ENCODE measurements around the gene GLIS2. TPM values are rescaled to one million over a fixed set of nuclear protein-coding genes. Genes with fewer than 3 reads are reported as not detected.
A peak's percentile ranks its signal among the peaks of the same experiment; 100 is the strongest.

GLIS2 gene
- total RNA-seq, 1 experiment from 2014 or later: 23.0 TPM

DNA sequence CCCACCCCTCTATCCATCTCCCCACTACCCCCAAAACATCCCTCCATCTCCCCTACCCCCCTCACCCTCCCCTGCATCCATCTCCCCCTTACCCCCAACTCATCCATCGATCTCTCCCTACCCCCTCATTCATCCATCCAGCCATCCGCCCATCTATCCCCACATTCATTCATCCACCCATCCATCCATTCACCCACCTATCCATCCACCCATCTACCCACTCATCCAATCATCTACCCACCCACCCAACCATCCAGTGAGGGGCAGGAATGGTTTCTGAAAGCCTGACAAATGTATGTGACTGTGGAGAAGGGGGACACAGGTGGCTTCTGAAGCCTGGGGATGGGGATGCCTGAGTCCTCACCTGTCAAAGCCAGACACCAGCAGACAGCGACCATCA is 44.0 kb downstream of the GLIS2 start:
- no peaks in the 10 kb centered on the region for H3K9me3 Mint-ChIP-seq
- ATAC-seq (no peak), DNase-seq (ENCODE audit: low spot score) (no peak)
- no peaks in the 10 kb centered on the region for H3K27me3 Mint-ChIP-seq (ENCODE audit: low read depth)
- peaks cover 2% of the 10 kb centered on the region; the same call in 1 of the 2 replicates for H3K36me3 Mint-ChIP-seq
- H3K4me1 Mint-ChIP-seq: no peaks in the 10 kb centered on the region
- CTCF ChIA-PET: interaction anchor here (0.7 to 5.6 kb wide), 28 partner anchors 9 to 393 kb away, joined by 3 to 322 read pairs (median 8); partner anchors contain the start of genes CORO7, PAM16 and VASN
- H3K27ac Mint-ChIP-seq: no peak overlapping the region
- no peak for TF ChIP-seq FOXP1 (CRISPR knock-in tag; IDR thresholded peaks at IDR 0.05; ENCODE audit: borderline replicate concordance)
- TF ChIP-seq GABPB1 (CRISPR knock-in tag; IDR thresholded peaks at IDR 0.05): no peak
- TF ChIP-seq ZNF263 (CRISPR knock-in tag; IDR thresholded peaks at IDR 0.05; ENCODE audit: low read depth): no peak
- TF ChIP-seq IRF2 (CRISPR knock-in tag; IDR thresholded peaks at IDR 0.05; ENCODE audit: borderline replicate concordance, low read depth): no peak
- TF ChIP-seq, protein P1, sequence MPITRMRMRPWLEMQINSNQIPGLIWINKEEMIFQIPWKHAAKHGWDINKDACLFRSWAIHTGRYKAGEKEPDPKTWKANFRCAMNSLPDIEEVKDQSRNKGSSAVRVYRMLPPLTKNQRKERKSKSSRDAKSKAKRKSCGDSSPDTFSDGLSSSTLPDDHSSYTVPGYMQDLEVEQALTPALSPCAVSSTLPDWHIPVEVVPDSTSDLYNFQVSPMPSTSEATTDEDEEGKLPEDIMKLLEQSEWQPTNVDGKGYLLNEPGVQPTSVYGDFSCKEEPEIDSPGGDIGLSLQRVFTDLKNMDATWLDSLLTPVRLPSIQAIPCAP (CRISPR knock-in tag; IDR thresholded peaks at IDR 0.05): no peak
- POLR2A ChIA-PET: interaction anchor here (0.8 kb wide), 1 partner anchor 34 kb away, joined by 3 read pairs; no protein-coding TSS in a partner anchor
- H3K4me3 Mint-ChIP-seq: no peak overlapping the region

DNA sequence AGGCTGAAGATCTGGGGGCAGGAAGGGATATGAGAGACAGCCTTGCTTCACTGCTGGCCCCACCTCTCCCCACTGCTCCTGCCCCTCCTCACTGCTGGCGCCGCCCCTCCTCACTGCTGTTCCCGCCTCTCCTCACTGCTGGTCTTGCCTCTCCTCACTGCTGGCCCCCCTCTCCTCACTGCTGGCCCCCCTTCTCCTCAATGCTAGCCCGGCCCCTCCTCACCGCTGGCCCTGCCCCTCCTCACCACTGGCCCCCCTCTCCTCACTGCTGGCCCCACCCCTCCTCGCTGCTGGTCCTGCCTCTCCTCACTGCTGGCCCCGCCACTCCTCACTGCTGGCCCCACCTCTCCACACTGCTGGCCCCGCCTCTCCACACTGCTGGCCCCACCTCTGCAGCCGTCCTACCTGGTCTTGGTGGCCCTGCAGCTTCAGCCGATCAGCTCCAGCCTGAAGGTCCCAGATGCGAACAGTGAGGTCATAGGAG is 44.7 kb downstream of the GLIS2 start:
- ChIA-PET CTCF (interaction anchor here (0.6 to 5.6 kb wide), 6 partner anchors 9 to 99 kb away, joined by 3 to 322 read pairs (median 16); partner anchors contain the start of genes CORO7, PAM16 and TFAP4), POLR2A (no interaction called here)
- H3K4me1 Mint-ChIP-seq: no peaks in the 10 kb centered on the region
- H3K4me3 Mint-ChIP-seq: no peak overlapping the region
- no peak overlapping the region for H3K27ac Mint-ChIP-seq
- peaks cover 2% of the 10 kb centered on the region; the same call in 1 of the 2 replicates for H3K36me3 Mint-ChIP-seq
- H3K27me3 Mint-ChIP-seq (ENCODE audit: low read depth): no peaks in the 10 kb centered on the region
- ATAC-seq: peak; percentile 62
- H3K9me3 Mint-ChIP-seq: no peaks in the 10 kb centered on the region
- no peak for DNase-seq (ENCODE audit: low spot score)
- TF ChIP-seq, protein P2, sequence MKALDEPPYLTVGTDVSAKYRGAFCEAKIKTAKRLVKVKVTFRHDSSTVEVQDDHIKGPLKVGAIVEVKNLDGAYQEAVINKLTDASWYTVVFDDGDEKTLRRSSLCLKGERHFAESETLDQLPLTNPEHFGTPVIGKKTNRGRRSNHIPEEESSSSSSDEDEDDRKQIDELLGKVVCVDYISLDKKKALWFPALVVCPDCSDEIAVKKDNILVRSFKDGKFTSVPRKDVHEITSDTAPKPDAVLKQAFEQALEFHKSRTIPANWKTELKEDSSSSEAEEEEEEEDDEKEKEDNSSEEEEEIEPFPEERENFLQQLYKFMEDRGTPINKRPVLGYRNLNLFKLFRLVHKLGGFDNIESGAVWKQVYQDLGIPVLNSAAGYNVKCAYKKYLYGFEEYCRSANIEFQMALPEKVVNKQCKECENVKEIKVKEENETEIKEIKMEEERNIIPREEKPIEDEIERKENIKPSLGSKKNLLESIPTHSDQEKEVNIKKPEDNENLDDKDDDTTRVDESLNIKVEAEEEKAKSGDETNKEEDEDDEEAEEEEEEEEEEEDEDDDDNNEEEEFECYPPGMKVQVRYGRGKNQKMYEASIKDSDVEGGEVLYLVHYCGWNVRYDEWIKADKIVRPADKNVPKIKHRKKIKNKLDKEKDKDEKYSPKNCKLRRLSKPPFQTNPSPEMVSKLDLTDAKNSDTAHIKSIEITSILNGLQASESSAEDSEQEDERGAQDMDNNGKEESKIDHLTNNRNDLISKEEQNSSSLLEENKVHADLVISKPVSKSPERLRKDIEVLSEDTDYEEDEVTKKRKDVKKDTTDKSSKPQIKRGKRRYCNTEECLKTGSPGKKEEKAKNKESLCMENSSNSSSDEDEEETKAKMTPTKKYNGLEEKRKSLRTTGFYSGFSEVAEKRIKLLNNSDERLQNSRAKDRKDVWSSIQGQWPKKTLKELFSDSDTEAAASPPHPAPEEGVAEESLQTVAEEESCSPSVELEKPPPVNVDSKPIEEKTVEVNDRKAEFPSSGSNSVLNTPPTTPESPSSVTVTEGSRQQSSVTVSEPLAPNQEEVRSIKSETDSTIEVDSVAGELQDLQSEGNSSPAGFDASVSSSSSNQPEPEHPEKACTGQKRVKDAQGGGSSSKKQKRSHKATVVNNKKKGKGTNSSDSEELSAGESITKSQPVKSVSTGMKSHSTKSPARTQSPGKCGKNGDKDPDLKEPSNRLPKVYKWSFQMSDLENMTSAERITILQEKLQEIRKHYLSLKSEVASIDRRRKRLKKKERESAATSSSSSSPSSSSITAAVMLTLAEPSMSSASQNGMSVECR (CRISPR knock-in tag; IDR thresholded peaks at IDR 0.05; ENCODE audit: borderline replicate concordance): no peak
- TF ChIP-seq, protein P3, sequence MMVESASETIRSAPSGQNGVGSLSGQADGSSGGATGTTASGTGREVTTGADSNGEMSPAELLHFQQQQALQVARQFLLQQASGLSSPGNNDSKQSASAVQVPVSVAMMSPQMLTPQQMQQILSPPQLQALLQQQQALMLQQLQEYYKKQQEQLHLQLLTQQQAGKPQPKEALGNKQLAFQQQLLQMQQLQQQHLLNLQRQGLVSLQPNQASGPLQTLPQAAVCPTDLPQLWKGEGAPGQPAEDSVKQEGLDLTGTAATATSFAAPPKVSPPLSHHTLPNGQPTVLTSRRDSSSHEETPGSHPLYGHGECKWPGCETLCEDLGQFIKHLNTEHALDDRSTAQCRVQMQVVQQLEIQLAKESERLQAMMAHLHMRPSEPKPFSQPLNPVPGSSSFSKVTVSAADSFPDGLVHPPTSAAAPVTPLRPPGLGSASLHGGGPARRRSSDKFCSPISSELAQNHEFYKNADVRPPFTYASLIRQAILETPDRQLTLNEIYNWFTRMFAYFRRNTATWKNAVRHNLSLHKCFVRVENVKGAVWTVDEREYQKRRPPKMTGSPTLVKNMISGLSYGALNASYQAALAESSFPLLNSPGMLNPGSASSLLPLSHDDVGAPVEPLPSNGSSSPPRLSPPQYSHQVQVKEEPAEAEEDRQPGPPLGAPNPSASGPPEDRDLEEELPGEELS (CRISPR knock-in tag; IDR thresholded peaks at IDR 0.05): no peak
- TF ChIP-seq ZNF138 (CRISPR knock-in tag; conservative IDR thresholded peaks at IDR 0.05) (no peak), SP1 (CRISPR knock-in tag; conservative IDR thresholded peaks at IDR 0.05) (no peak), ZNF423 (CRISPR knock-in tag; IDR thresholded peaks at IDR 0.05) (no peak), KAT7 (CRISPR knock-in tag; IDR thresholded peaks at IDR 0.05; ENCODE audit: borderline replicate concordance) (no peak), TEAD4 (CRISPR knock-in tag; IDR thresholded peaks at IDR 0.05) (no peak), FOXP1 (CRISPR knock-in tag; IDR thresholded peaks at IDR 0.05; ENCODE audit: borderline replicate concordance) (no peak), NFATC4 (CRISPR knock-in tag; IDR thresholded peaks at IDR 0.05) (no peak)
- TF ChIP-seq, protein P1 (CRISPR knock-in tag; IDR thresholded peaks at IDR 0.05): no peak
- TF ChIP-seq, protein P4, sequence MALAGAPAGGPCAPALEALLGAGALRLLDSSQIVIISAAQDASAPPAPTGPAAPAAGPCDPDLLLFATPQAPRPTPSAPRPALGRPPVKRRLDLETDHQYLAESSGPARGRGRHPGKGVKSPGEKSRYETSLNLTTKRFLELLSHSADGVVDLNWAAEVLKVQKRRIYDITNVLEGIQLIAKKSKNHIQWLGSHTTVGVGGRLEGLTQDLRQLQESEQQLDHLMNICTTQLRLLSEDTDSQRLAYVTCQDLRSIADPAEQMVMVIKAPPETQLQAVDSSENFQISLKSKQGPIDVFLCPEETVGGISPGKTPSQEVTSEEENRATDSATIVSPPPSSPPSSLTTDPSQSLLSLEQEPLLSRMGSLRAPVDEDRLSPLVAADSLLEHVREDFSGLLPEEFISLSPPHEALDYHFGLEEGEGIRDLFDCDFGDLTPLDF (CRISPR knock-in tag; IDR thresholded peaks at IDR 0.05): no peak
- TF ChIP-seq, protein P5, sequence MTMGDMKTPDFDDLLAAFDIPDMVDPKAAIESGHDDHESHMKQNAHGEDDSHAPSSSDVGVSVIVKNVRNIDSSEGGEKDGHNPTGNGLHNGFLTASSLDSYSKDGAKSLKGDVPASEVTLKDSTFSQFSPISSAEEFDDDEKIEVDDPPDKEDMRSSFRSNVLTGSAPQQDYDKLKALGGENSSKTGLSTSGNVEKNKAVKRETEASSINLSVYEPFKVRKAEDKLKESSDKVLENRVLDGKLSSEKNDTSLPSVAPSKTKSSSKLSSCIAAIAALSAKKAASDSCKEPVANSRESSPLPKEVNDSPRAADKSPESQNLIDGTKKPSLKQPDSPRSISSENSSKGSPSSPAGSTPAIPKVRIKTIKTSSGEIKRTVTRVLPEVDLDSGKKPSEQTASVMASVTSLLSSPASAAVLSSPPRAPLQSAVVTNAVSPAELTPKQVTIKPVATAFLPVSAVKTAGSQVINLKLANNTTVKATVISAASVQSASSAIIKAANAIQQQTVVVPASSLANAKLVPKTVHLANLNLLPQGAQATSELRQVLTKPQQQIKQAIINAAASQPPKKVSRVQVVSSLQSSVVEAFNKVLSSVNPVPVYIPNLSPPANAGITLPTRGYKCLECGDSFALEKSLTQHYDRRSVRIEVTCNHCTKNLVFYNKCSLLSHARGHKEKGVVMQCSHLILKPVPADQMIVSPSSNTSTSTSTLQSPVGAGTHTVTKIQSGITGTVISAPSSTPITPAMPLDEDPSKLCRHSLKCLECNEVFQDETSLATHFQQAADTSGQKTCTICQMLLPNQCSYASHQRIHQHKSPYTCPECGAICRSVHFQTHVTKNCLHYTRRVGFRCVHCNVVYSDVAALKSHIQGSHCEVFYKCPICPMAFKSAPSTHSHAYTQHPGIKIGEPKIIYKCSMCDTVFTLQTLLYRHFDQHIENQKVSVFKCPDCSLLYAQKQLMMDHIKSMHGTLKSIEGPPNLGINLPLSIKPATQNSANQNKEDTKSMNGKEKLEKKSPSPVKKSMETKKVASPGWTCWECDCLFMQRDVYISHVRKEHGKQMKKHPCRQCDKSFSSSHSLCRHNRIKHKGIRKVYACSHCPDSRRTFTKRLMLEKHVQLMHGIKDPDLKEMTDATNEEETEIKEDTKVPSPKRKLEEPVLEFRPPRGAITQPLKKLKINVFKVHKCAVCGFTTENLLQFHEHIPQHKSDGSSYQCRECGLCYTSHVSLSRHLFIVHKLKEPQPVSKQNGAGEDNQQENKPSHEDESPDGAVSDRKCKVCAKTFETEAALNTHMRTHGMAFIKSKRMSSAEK (CRISPR knock-in tag; IDR thresholded peaks at IDR 0.05; ENCODE audit: borderline replicate concordance): no peak
- TF ChIP-seq, protein P6, sequence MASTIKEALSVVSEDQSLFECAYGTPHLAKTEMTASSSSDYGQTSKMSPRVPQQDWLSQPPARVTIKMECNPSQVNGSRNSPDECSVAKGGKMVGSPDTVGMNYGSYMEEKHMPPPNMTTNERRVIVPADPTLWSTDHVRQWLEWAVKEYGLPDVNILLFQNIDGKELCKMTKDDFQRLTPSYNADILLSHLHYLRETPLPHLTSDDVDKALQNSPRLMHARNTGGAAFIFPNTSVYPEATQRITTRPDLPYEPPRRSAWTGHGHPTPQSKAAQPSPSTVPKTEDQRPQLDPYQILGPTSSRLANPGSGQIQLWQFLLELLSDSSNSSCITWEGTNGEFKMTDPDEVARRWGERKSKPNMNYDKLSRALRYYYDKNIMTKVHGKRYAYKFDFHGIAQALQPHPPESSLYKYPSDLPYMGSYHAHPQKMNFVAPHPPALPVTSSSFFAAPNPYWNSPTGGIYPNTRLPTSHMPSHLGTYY (CRISPR knock-in tag; IDR thresholded peaks at IDR 0.05): no peak
- TF ChIP-seq, protein P7, sequence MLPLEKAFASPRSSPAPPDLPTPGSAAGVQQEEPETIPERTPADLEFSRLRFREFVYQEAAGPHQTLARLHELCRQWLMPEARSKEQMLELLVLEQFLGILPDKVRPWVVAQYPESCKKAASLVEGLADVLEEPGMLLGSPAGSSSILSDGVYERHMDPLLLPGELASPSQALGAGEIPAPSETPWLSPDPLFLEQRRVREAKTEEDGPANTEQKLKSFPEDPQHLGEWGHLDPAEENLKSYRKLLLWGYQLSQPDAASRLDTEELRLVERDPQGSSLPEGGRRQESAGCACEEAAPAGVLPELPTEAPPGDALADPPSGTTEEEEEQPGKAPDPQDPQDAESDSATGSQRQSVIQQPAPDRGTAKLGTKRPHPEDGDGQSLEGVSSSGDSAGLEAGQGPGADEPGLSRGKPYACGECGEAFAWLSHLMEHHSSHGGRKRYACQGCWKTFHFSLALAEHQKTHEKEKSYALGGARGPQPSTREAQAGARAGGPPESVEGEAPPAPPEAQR (CRISPR knock-in tag; IDR thresholded peaks at IDR 0.05): no peak
